Fibroblast of mammary gland (primary cell): ENCODE measurements around the gene RECQL5.

ENCODE experiments used
- DNase-seq: peaks from one replicate; pipeline ENCODE4 v3.0.0-alpha.2; 2010; ENCODE audit warnings: low read depth
- H3K4me3 ChIP-seq: 2 replicates; pipeline ENCODE4 v1.5.1; 2011; ENCODE audit warnings: low read depth, mild to moderate bottlenecking, low read length, moderate library complexity; ENCODE audit not compliant: control insufficient read depth
- CTCF ChIP-seq: conservative IDR thresholded peaks from 2 replicates; pipeline ENCODE4 v1.5.1; 2011; ENCODE audit warnings: low read depth, low read length, inconsistent platforms; ENCODE audit not compliant: control insufficient read depth, insufficient read depth

RECQL5 gene

GRCh38 chr17:75666959-75667790, at the start of gene RECQL5, which contains the start of gene SAP30BP:
RECQL5 (minus strand) TSS chr17:75667154; CDS start chr17:75666557, 597 bp downstream.
SAP30BP (plus strand) TSS chr17:75667338; CDS start chr17:75667373, 35 bp downstream.
- DNase-seq: peak; percentile 98
- H3K4me3 ChIP-seq: peak within 1 kb of the TSS; percentile 99
- no peak for TF ChIP-seq CTCF

GRCh38 chr17:75712446-75712845, 45.5 kb upstream of the RECQL5 start:
- TF ChIP-seq CTCF: no peak

GRCh38 chr17:75707079-75707571, 40.2 kb upstream of the RECQL5 start:
- no peak for DNase-seq
- H3K4me3 ChIP-seq: no peak overlapping the region
- no peak for TF ChIP-seq CTCF

More at GRCh38 chr17:75712446-75712845, 45.5 kb upstream of the RECQL5 start:
- H3K4me3 ChIP-seq: no peak overlapping the region
- DNase-seq: no peak

GRCh38 chr17:75706042-75706728, 39.2 kb upstream of the RECQL5 start:
- no peak overlapping the region for H3K4me3 ChIP-seq
- no peak for DNase-seq
- TF ChIP-seq CTCF: no peak

- no peak for TF ChIP-seq CTCF
- no peak for DNase-seq
- H3K4me3 ChIP-seq: no peak overlapping the region
Measured at GRCh38 chr17:75704963-75705875, 38.3 kb upstream of the RECQL5 start.

- peak; percentile 24 for DNase-seq
- no peak for TF ChIP-seq CTCF
- H3K4me3 ChIP-seq: no peak overlapping the region
Measured at GRCh38 chr17:75703591-75703990, 36.6 kb upstream of the RECQL5 start.
